GM21515 (cell line): ENCODE data around the gene AHDC1.
"Not testable (repeated sequence)": the region's sequence is repeated elsewhere in the genome, so short reads cannot be mapped to it uniquely, and the experiment has no call there.

ENCODE experiments used
- ATAC-seq: cut with Tn5 transposase; IDR thresholded peaks from one replicate; pipeline ENCODE4 v1.9.1; 2021; ENCODE audit not compliant: unreplicated experiment

Gene AHDC1, protein sequence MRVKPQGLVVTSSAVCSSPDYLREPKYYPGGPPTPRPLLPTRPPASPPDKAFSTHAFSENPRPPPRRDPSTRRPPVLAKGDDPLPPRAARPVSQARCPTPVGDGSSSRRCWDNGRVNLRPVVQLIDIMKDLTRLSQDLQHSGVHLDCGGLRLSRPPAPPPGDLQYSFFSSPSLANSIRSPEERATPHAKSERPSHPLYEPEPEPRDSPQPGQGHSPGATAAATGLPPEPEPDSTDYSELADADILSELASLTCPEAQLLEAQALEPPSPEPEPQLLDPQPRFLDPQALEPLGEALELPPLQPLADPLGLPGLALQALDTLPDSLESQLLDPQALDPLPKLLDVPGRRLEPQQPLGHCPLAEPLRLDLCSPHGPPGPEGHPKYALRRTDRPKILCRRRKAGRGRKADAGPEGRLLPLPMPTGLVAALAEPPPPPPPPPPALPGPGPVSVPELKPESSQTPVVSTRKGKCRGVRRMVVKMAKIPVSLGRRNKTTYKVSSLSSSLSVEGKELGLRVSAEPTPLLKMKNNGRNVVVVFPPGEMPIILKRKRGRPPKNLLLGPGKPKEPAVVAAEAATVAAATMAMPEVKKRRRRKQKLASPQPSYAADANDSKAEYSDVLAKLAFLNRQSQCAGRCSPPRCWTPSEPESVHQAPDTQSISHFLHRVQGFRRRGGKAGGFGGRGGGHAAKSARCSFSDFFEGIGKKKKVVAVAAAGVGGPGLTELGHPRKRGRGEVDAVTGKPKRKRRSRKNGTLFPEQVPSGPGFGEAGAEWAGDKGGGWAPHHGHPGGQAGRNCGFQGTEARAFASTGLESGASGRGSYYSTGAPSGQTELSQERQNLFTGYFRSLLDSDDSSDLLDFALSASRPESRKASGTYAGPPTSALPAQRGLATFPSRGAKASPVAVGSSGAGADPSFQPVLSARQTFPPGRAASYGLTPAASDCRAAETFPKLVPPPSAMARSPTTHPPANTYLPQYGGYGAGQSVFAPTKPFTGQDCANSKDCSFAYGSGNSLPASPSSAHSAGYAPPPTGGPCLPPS (N-terminal part only)

DNA sequence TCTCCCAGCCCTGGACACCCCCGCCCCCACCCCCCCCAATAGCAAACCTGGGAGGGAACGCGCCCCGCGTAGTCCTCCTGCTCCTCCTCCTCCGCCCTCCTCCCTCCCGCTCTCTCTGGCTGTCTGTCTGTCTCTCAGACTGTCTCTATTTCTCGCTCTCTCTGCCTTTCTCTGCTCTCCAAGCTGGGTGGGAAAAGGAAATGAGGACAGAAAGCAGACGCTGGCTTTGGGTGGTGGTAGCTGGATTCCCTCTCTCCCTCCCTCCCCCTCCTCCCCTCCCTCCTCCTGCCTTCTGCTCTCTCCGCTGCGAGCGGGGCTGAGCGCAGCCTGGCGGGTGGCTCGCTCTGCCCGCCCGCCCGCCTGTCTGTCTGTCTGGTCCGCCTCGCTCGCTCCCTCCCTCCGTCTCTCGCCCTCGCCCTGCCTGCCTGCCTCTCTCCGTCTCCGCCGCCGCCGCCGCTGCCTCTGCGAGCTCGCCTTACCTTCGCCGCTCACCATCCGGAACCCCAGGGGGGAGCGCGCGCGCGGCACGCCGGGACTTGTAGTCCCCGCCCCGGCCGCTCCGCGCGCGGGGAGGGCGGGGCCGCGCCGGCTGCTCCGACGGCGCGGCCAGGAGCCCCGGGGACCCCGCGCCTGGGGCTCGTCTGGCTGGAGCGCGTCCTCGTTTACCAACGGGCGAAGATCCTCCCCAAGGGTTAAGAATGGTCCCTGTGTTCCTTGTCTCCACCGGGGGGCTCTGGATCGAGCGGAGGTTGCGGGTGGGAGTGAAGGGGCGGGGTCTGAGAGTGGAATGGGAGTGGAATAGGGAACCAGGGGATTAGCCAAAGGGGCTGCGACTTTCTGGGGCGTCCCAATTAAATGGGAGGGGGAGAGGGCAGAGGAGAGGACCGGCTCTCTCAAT is at the start of gene AHDC1:
AHDC1 (minus strand) TSS at position 464 of the 898 bp plus-strand sequence. CDS start 52,029 bp downstream, outside the sequence.
- ATAC-seq: peak; percentile 42

DNA sequence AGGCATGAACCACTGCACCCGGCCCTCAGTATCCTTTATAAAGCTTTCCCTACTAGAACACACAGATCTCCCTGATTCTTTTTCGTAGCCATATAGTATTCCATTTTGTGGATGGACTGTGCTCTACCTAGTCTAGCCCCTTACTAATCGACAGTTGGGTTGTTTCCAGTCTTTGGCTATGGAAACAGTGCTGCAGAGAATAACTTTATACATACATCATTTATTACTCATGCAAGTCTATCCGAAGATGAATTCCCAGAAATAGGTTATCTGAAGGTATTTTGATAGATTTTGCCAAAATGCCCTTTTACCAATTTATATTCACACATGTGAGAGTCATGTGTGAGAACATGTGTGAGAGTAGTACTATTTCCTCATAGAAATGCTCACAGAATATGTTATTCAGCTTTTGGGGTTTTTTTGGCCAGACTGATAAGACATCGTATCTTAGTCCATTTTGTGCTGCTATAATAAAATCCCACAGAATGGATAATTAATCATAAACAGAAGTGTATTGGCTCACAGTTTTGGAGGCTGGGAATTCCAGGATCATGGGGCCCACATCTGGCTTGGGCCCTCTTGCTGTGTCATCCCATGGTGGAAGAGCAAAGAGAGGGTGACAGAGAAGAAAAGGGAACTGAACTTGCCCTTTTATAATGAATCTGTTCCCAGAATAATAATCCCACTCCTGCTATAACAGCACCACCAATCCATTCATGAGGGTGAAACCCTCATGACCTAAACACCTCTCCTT is 48.3 kb upstream of the AHDC1 start:
- ATAC-seq: no peak

DNA sequence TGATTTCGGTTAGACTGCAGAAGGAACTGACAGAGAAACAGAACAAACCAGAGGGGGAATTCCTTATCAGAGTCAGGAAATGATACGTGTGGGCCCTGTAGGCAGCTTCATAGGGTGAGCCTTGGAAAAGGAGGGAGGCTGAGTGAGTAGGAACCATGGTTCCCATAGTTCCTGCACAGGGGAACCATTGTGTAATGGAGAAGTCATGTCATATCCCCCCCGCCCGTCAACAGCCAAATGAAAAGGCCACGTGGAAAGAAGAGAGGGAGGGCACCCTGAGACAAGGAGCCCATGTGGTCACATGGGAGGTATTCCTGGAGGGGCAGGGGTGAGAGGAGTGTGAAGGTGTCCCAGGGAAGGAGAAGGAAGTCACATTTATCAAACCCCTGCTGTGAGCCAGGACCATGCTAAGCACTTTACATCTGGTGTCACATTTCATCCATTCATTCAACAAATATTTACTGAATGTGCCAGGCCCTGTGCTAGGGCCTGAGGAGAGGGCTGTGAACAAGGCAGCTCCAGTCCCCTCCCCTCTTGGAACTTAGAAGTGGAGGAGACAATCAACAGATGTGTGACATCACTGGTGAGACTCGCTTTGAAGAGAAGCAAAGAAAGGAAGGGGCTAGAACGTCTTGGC is 46.7 kb upstream of the AHDC1 start:
- no peak for ATAC-seq

DNA sequence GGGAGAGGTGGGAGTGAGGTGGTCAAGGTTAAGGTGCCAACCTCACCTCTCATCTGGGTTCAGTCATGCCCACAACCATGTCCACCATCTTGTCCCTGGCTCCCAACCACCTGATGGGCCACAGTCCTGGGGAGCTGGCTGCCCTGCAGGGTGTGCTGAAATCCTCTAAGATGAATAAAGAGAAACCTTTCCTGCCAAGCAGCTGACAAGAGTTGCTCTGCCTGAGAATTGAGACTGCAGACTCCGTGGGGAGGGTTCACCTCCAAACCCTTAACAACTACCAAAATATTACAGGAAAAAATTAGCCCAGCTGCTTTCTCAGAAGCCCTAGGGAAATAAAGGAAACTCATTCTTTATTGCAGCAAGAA is 46.2 kb upstream of the AHDC1 start:
- ATAC-seq: no peak

DNA sequence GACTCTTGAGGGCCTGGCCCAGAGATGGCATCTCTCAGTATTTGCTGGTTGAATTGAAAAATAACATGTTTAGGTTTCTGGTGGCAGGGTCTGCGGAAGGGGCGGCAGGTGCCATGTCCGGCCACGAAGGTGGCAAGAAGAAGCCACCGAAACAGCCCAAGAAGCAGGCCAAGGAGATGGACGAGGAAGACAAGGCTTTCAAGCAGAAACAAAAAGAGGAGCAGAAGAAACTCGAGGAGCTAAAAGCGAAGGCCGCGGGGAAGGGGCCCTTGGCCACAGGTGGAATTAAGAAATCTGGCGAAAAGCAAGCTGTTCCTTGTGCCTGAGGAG is 45.3 kb upstream of the AHDC1 start:
- no peak for ATAC-seq

DNA sequence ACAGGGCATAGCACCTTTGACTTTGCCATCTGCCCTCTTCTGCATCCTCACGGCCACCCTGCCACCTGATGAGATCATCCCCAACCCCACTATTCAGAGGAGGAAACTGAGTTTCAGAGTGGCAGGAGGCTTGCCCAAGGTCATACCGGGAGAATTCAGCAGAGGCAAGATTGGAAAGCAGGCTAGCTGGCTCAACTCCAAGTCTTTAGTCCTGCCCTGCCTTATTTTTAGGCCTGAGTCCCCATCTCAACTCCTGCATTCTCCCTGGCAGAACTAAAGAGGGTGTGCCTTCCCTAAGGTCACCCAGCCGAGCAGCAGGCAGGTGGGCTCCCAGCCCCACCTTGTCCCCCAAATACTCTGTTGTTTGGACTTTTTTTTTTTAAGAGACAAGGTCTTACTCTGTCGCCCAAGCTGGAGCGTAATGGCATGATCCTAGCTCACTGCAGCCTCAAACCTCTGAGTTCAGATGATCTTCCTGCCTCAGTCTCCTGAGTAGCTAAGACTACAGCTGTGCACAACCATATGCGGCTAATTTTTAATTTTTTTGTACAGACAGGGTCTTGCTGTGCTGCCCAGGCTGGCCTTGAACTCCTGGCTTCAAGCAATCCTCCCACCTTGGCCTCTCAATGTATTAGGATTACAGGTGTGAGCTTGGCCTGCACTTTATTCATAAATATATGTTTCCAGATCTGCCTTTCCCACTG is 44.8 kb upstream of the AHDC1 start:
- ATAC-seq: no peak

DNA sequence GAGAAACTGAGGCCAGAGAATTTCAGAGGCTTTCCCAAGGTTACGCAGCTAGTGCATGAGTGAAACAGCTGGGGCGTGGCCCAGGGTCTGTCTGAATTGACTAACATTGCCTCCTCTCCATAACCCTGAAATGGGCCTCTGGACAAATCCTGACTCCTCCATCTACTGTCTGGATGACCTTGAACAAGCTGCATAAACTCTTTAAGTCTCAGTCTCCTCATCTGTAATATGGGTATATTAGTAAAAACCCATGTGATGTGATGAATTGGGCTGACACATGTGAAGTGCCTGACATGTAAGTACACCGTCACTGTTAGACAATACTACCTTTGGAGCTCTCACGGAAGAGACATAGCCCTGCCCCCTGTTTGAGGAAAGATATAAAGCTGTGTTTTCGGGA is 43.4 kb upstream of the AHDC1 start:
- ATAC-seq: no peak

DNA sequence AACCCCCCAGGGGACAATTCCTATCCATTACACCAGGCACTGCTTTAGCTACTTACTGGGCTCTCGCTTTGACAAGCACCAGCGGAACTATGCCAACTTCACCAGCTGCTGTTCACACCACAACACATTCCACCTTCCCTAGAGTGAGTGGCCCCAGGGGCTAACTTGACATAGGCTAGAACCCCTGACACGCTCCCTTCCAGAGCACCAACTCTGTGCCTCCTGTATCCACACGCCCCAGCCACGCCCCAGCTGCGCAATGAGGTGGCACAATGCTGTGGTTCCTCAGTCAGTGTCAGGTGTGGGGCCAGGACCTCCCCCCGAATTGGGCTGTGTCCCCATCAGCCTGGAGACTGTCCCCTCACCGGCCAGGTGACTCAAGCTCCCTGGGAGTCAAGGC is 42.7 kb upstream of the AHDC1 start:
- no peak for ATAC-seq

DNA sequence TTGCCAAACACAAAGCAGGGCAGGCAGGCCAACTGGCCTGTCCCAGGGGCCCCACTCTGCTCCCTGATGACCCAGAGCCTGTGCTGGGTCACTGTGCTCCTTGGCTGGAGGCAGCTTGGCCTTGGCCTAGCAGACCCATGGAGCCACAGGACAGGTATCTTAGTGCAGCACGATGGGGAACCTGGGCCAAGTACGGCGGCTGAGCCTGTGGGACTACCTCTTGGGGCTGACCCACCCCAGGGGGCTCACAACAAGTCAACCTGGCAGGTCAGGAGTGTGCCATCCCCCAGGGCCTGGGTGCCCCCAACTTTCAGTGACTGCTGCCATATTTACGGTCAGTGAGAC is 41.1 kb upstream of the AHDC1 start:
- ATAC-seq: no peak

DNA sequence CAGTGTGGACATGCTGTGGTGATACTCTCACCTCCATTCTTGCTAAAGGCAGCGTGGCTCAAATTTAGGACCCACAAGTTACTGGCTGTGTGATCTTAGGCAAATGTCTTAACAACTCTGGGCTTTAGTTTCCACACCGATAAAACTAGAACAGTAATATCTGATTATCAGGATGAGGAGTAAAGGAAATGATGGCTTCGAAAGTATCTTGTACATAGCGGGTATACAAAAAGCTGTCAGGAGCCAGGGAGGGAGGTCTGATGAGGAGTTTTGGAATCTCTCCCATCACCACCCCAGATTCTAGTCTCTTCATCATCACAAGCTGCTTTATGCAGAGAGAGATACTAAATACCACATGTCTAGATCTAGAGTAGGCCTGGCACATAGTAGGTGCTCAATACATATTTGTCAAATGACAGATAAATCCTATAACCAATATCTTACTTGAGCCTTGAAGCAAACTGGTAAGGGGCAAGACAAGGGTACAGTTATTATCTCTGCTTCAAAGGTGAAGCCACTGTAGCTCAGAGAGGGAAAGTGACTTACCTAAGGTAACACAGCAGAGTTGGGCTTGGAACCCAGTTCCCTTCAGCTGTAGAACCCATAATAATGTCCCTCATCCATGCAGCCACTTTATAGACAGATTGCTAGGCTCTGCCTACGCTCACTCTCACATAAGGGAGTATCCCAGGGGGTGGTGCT is 40.6 kb upstream of the AHDC1 start:
- ATAC-seq: no peak

DNA sequence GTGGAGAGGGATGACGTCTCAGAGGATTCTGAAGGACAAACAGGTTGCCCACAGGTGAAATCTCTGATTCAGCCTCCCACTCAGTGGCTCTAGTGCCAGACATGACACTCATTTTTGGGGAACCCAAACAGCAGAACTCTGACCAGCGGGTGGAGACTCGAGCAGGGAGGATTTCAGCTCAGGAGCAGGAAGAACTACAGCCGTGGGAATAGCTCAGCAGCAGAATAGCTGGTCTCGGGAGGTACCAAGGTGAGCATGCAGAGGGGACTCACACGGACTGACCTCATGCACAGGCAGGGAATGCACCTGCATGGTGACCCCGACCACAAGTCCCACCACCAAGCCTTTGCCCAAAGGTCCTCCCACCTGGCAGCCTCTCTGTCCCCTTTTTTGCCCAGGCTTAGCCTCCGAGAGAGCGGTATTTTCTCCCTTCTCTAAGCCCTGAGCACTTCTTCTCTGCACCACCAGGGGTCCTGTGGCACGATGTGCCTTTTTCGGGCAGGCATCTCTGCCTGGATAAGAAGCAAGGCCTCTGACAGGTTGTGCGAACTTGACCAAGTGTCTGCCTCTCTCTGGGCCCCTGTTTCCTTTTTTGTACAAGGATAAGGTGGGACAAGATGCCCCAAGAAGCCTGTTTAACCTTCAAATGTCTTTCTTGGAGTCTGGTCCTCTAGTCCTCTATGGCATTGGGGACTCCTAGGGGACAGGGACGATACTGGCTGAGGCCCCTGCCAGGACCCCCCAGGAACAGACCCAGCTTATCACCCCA is 39.8 kb upstream of the AHDC1 start:
- ATAC-seq: no peak

DNA sequence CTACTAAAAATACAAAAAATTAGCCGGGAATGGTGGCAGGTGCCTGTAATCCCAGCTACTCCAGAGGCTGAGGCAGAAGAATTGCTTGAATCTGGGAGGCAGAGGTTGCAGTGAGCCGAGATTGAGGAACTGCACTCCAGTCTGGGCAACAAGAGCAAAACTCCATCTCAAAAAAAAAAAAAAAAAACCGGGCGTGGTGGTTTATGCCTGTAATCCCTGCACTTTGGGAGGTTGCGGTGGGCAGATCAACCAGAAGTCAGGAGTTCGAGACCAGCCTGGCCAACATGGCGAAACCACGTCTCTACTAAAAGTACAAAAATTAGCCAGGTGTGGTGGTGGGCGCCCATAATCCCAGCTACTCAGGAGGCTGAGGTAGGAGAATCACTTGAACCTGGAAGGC is 36.6 kb upstream of the AHDC1 start:
- ATAC-seq: not testable (repeated sequence)

DNA sequence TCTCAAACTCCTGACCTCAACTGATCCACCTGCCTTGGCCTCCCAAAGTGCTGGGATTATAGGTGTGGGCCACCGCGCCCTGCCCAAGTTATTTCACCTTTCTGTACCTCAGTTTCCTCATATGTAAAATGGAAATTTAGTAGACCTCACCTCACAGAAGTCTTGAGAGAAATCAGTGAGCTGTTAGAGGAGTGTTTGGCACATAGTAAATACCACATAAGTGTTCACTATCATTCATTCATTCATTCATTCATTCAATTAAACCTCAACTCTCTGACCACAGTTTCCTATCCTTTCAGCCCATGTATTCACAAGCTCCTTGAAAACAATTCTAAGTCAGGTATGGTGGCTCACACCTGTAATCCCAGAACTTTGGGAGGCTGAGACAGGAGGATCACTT is 34.9 kb upstream of the AHDC1 start:
- ATAC-seq: no peak

DNA sequence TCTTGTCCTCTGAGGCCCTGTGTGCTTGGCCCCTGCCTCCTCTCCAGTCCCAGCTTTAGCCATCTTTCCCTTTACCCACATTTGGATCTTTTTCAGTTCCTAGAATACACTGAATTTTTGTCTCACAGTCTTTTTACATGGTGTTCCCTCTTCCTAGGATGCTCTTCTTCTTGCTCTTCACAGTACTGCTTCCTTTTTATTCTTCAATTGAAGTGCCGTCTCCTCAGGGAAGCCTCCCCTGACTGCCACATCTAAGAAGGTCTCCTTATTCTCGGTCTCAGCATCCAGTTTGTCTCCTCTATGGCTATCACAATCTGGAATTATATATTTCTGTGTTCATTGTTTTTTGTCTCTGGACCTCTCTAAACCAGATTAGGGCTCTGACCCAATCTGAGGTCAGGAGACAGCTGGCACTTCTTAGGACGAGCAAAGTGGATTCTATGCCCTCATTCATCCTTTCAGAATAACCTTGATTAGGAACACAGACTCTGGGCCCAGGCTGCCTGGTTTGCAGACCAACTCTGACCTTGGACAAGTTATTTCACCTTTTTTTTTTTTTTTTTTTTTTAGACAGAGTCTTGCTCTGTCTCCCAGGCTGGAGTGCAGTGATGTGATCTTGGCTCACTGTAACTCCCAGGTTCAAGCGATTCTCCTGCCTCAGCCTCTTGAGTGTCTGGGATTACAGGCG is 34.2 kb upstream of the AHDC1 start:
- no peak for ATAC-seq

DNA sequence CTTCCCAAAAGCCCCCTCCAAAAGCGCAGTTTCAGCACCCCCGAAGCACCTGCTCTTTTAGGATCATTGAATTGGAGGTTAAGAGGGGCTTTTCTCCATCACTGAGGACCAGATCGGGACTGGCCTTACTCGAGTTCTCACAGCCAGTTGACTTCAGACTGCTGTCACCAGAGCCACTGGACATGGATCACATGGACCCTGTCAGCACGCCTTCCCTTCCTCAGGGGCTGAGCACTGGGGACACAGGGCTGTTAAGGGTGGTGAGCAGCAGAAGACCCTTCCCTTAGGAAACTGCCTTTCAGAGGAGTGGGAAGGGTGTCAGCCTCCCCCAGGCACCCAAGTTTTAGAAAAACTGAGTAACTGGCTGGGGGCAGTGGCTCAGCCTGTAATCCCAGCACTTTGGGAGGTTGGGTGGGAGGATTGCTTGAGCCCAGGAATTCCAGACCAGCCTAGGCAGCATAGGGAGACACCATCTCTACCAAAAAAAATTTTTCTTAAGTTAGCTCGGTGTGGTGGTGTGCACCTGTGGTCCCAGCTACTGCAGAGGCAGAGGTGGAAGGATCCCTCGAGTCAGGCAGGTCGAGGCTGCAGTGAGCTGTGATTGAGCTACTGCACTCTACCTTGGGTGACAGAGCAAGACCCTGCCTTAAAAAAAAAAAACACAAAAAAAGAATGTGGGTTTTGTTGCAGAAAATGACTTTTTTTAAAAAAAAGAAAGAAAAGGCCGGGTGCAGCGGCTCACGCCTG is 31.6 kb upstream of the AHDC1 start:
- no peak for ATAC-seq

DNA sequence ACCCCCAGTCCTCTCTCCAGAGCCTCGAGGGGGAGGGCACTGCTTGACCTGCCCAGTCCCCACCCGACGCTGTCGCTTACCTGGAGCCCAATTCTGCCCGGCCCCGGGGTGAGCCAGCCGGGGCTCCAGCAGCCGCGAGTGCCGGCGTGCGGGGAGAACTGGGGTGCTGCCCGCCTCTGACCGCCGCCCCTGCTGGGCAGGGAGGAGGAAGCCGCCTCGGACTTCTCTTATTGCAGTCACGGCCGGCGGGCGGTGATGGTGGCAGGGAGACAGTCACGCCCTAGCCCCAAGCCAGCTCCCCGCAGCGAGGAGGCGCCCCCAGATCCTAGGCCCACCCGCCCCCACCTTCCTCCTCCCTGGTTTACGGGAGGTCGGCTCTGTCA is 31.0 kb upstream of the AHDC1 start, which contains the start of gene FGR:
FGR (minus strand) TSS at position 201 of the 383 bp plus-strand sequence. CDS start 11,269 bp downstream, outside the sequence.
- no peak for ATAC-seq
